ENCODE results near the gene FAM120A. TPM values are rescaled to one million over a fixed set of nuclear protein-coding genes. Genes with fewer than 3 reads are reported as not detected.

The FAM120A gene
- total RNA-seq, 1 donor from 2014 or later, result 93.1 TPM

- Mint-ChIP-seq H3K27ac (ENCODE audit: unreplicated experiment) (no peak overlapping the region), H3K4me3 (ENCODE audit: unreplicated experiment) (no peak overlapping the region), H3K4me1 (ENCODE audit: unreplicated experiment) (peaks cover 53% of the 10 kb centered on the region), H3K9me3 (ENCODE audit: unreplicated experiment) (no peaks in the 10 kb centered on the region), H3K36me3 (ENCODE audit: unreplicated experiment) (peaks cover 8% of the 10 kb centered on the region), H3K27me3 (ENCODE audit: unreplicated experiment) (no peaks in the 10 kb centered on the region)
- TF ChIP-seq CTCF (IDR thresholded peaks at IDR 0.05), result no peak
- no peak for DNase-seq (ENCODE audit: extremely low spot score, unreplicated experiment)
These were observed 18.9 kb downstream of the FAM120A start for GRCh38 chr9:93470391-93470790.

GRCh38 chr9:93471124-93471523, 19.6 kb downstream of the FAM120A start:
- Mint-ChIP-seq H3K36me3 (ENCODE audit: unreplicated experiment) (peaks cover 8% of the 10 kb centered on the region), H3K9me3 (ENCODE audit: unreplicated experiment) (no peaks in the 10 kb centered on the region), H3K27me3 (ENCODE audit: unreplicated experiment) (no peaks in the 10 kb centered on the region), H3K4me1 (ENCODE audit: unreplicated experiment) (peaks cover 54% of the 10 kb centered on the region), H3K4me3 (ENCODE audit: unreplicated experiment) (no peak overlapping the region), H3K27ac (ENCODE audit: unreplicated experiment) (no peak overlapping the region)
- no peak for TF ChIP-seq CTCF (IDR thresholded peaks at IDR 0.05)
- no peak for DNase-seq (ENCODE audit: extremely low spot score, unreplicated experiment)

- no peak for DNase-seq (ENCODE audit: extremely low spot score, unreplicated experiment)
- Mint-ChIP-seq H3K4me1 (ENCODE audit: unreplicated experiment) (peaks cover 43% of the 10 kb centered on the region), H3K36me3 (ENCODE audit: unreplicated experiment) (peaks cover 12% of the 10 kb centered on the region), H3K27me3 (ENCODE audit: unreplicated experiment) (no peaks in the 10 kb centered on the region), H3K9me3 (ENCODE audit: unreplicated experiment) (no peaks in the 10 kb centered on the region), H3K4me3 (ENCODE audit: unreplicated experiment) (no peak overlapping the region), H3K27ac (ENCODE audit: unreplicated experiment) (no peak overlapping the region)
- TF ChIP-seq CTCF (IDR thresholded peaks at IDR 0.05), result no peak
These were observed 21.9 kb downstream of the FAM120A start for GRCh38 chr9:93473411-93473810.

- Mint-ChIP-seq H3K4me1 (ENCODE audit: unreplicated experiment) (peaks cover 31% of the 10 kb centered on the region), H3K4me3 (ENCODE audit: unreplicated experiment) (no peak overlapping the region), H3K27me3 (ENCODE audit: unreplicated experiment) (no peaks in the 10 kb centered on the region), H3K9me3 (ENCODE audit: unreplicated experiment) (no peaks in the 10 kb centered on the region), H3K36me3 (ENCODE audit: unreplicated experiment) (peaks cover 14% of the 10 kb centered on the region), H3K27ac (ENCODE audit: unreplicated experiment) (peak overlapping the region; percentile 29)
- TF ChIP-seq CTCF (IDR thresholded peaks at IDR 0.05), result no peak
- DNase-seq (ENCODE audit: extremely low spot score, unreplicated experiment), result no peak
These were observed 23.6 kb downstream of the FAM120A start for GRCh38 chr9:93475108-93475507.

GRCh38 chr9:93475856-93476255, 24.4 kb downstream of the FAM120A start:
- Mint-ChIP-seq H3K27ac (ENCODE audit: unreplicated experiment) (peak overlapping the region; percentile 29), H3K9me3 (ENCODE audit: unreplicated experiment) (no peaks in the 10 kb centered on the region), H3K4me1 (ENCODE audit: unreplicated experiment) (peaks cover 33% of the 10 kb centered on the region), H3K4me3 (ENCODE audit: unreplicated experiment) (peak overlapping the region; percentile 8), H3K27me3 (ENCODE audit: unreplicated experiment) (no peaks in the 10 kb centered on the region), H3K36me3 (ENCODE audit: unreplicated experiment) (peaks cover 14% of the 10 kb centered on the region)
- DNase-seq (ENCODE audit: extremely low spot score, unreplicated experiment), result no peak
- no peak for TF ChIP-seq CTCF (IDR thresholded peaks at IDR 0.05)
